Chondrocyte (in vitro differentiated cells): ENCODE results near the gene SCAF1. TPM values are rescaled to one million over a fixed set of nuclear protein-coding genes. Genes with fewer than 3 reads are reported as not detected.

ENCODE experiments used
- DNase-seq: peaks from one replicate; pipeline ENCODE4 v3.0.0; 2021; ENCODE audit warnings: mixed read lengths, low spot score
- H3K27ac Mint-ChIP-seq: one replicate; pipeline ENCODE4 v1.8.0; 2021; ENCODE audit warnings: mild to moderate bottlenecking, moderate library complexity, mixed read lengths; ENCODE audit not compliant: unreplicated experiment
- H3K27me3 Mint-ChIP-seq: 2 replicates; pipeline ENCODE4 v1.8.0; 2021; ENCODE audit warnings: low read depth, mixed read lengths
- H3K36me3 Mint-ChIP-seq: 2 replicates; pipeline ENCODE4 v1.8.0; 2021; ENCODE audit warnings: low read depth, mixed read lengths
- H3K4me1 Mint-ChIP-seq: 2 replicates; pipeline ENCODE4 v1.8.0; 2021; ENCODE audit warnings: low read depth, mild to moderate bottlenecking, mixed read lengths
- H3K4me3 Mint-ChIP-seq: one replicate; pipeline ENCODE4 v1.8.0; 2021; ENCODE audit warnings: mild to moderate bottlenecking, moderate library complexity, mixed read lengths; ENCODE audit not compliant: unreplicated experiment
- H3K9me3 Mint-ChIP-seq: 2 replicates; pipeline ENCODE4 v1.8.0; 2021; ENCODE audit warnings: low read depth, mixed read lengths
- microRNA-seq: library from miRNA; unstranded; fragments of <30 nt; microRNA quantifications from one replicate; pipeline ENCODE4 v1.2.0, GENCODE V29; 2020; ENCODE audit warnings: borderline number of aligned reads
- total RNA-seq: library from RNA; stranded (reverse); gene quantifications from 3 replicates; pipeline ENCODE4 v1.2.1, GENCODE V29; 2021
- TF ChIP-seq, protein P1 (sequence below): fragments of 200-600 bp; sonication (generic); IDR thresholded peaks from 2 replicates; pipeline ENCODE4 v1.5.0; 2021; ENCODE audit warnings: antibody characterized with exemption, mild to moderate bottlenecking, moderate library complexity

The SCAF1 gene
- total RNA-seq, 1 donor from 2014 or later = 76.3 TPM

DNA sequence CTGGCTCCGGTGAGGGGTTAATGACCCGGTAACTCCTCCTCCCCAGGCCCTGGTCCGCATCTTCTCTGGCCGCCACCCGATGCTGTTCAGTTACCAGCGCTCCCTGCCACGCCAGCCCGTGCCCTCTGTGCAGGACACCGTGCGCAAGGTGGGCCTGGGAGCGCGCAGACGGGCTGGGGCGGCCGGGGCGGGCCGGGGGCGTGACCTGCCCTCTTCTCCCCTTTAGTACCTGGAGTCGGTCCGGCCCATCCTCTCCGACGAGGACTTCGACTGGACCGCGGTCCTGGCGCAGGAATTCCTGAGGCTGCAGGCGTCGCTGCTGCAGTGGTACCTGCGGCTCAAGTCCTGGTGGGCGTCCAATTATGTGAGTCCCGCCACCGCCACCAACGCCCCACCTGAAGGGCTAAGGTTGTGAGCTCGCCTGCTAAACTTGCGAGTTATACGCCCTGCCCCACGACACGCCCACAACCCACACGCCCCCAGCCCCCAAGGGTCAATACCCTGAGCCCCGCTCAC is 59.3 kb downstream of the SCAF1 start:
- Mint-ChIP-seq H3K4me1 (no peaks in the 10 kb centered on the region), H3K27me3 (no peaks in the 10 kb centered on the region), H3K4me3 (no peak overlapping the region), H3K9me3 (no peaks in the 10 kb centered on the region), H3K36me3 (peaks cover 4% of the 10 kb centered on the region), H3K27ac (no peak overlapping the region)
- no peak for DNase-seq
- TF ChIP-seq, protein P1, sequence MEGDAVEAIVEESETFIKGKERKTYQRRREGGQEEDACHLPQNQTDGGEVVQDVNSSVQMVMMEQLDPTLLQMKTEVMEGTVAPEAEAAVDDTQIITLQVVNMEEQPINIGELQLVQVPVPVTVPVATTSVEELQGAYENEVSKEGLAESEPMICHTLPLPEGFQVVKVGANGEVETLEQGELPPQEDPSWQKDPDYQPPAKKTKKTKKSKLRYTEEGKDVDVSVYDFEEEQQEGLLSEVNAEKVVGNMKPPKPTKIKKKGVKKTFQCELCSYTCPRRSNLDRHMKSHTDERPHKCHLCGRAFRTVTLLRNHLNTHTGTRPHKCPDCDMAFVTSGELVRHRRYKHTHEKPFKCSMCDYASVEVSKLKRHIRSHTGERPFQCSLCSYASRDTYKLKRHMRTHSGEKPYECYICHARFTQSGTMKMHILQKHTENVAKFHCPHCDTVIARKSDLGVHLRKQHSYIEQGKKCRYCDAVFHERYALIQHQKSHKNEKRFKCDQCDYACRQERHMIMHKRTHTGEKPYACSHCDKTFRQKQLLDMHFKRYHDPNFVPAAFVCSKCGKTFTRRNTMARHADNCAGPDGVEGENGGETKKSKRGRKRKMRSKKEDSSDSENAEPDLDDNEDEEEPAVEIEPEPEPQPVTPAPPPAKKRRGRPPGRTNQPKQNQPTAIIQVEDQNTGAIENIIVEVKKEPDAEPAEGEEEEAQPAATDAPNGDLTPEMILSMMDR = no peak

DNA sequence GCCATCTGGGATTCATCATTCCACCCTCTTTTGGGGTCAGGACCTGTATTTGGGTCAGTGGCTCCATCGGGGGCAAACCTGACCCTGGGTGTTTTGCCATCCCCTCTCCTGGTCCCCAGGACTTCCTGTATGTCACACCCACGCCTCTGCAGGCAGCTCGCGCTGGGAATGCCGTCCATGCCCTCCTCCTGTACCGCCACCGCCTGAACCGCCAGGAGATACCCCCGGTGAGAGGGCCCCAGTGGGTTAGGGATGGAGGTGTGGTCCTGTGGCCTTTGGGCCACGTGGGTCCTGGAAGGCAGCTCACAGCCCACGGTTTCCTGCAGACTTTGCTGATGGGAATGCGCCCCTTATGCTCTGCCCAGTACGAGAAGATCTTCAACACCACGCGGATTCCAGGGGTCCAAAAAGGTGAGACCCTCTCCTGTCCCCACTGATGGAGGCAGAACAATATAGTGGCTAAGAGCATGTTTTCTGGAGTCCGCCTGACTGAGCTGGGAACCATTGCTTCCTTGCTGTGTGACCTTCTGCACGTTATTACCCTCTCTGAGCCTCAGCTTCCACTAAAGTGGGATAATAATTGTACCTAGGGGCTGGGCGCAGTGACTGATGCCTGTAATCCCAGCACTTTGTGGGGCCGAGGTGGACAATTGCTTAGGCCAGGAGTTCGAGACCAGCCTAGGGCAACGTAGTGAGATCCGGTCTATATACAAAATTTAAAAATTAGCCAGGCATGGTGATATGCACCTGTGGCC is 63.1 kb downstream of the SCAF1 start:
- Mint-ChIP-seq H3K4me1 (no peaks in the 10 kb centered on the region), H3K9me3 (no peaks in the 10 kb centered on the region), H3K36me3 (peaks cover 6% of the 10 kb centered on the region), H3K4me3 (no peak overlapping the region), H3K27ac (no peak overlapping the region), H3K27me3 (no peaks in the 10 kb centered on the region)
- no peak for DNase-seq
- TF ChIP-seq, protein P1 = no peak

DNA sequence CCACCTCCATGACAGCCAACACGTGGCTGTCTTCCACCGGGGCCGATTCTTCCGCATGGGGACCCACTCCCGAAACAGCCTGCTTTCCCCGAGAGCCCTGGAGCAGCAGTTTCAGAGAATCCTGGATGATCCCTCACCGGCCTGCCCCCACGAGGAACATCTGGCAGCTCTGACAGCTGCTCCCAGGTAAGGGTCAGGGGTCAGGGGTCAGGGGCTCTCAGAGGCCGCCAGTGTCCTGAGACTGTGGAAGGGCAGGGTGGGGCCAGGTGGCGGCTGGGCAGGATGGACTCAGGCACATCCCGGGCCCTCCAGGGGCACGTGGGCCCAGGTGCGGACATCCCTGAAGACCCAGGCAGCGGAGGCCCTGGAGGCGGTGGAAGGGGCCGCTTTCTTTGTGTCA is 63.9 kb downstream of the SCAF1 start:
- H3K36me3 Mint-ChIP-seq = peaks cover 6% of the 10 kb centered on the region
- no peak overlapping the region for H3K27ac Mint-ChIP-seq
- no peak overlapping the region for H3K4me3 Mint-ChIP-seq
- no peaks in the 10 kb centered on the region for H3K9me3 Mint-ChIP-seq
- TF ChIP-seq, protein P1 = no peak
- DNase-seq = no peak
- no peaks in the 10 kb centered on the region for H3K4me1 Mint-ChIP-seq
- H3K27me3 Mint-ChIP-seq = no peaks in the 10 kb centered on the region

Small RNA genes lying within 50 kb of the gene (microRNA-seq; reads per million reads assigned to microRNA genes)
- not detected for gene MIR5088

Other genes starting within 250 kb of the SCAF1 start
- gene PTH2, start 218.8 kb upstream of the SCAF1 start, total RNA-seq = not detected in 3 replicates
- gene GFY, start 216.8 kb upstream of the SCAF1 start, total RNA-seq = not detected in 3 replicates
- 0.17 to 0.47 TPM (median 0.33 TPM) in 3 replicates for gene SLC17A7, start 200.7 kb upstream of the SCAF1 start, total RNA-seq
- 52.1 to 60.2 TPM (median 54.6 TPM) in 3 replicates for gene PIH1D1, start 190.4 kb upstream of the SCAF1 start, total RNA-seq
- gene ALDH16A1, start 189.0 kb upstream of the SCAF1 start, total RNA-seq = 23.2 to 34.9 TPM (median 24.5 TPM) in 3 replicates
- 1.6 to 3.4 TPM (median 1.9 TPM) in 3 replicates for gene FLT3LG, start 168.0 kb upstream of the SCAF1 start, total RNA-seq
- 1,566 to 1,771 TPM (median 1,602 TPM) in 3 replicates for gene RPL13A, start 154.6 kb upstream of the SCAF1 start, total RNA-seq
- 1,193 to 1,478 TPM (median 1,199 TPM) in 3 replicates for gene RPS11, start 145.8 kb upstream of the SCAF1 start, total RNA-seq
- gene FCGRT, start 129.5 kb upstream of the SCAF1 start, total RNA-seq = 103 to 112 TPM (median 103 TPM) in 3 replicates
- gene RCN3, start 114.2 kb upstream of the SCAF1 start, total RNA-seq = 233 to 326 TPM (median 298 TPM) in 3 replicates
- gene NOSIP, start 61.7 kb upstream of the SCAF1 start, total RNA-seq = 41.0 to 47.0 TPM (median 46.5 TPM) in 3 replicates
- 0.17 to 0.56 TPM (median 0.39 TPM) in 3 replicates for gene PRRG2, start 60.9 kb upstream of the SCAF1 start, total RNA-seq
- 23.8 to 33.9 TPM (median 28.1 TPM) in 3 replicates for gene PRR12, start 51.0 kb upstream of the SCAF1 start, total RNA-seq
- gene RRAS, start 2.1 kb upstream of the SCAF1 start, total RNA-seq = 61.7 to 113 TPM (median 104 TPM) in 3 replicates
- 45.8 to 75.3 TPM (median 53.0 TPM) in 3 replicates for gene IRF3, start 23.6 kb downstream of the SCAF1 start, total RNA-seq
- gene BCL2L12, start 23.7 kb downstream of the SCAF1 start, total RNA-seq = 18.3 to 26.6 TPM (median 21.4 TPM) in 3 replicates
- gene PRMT1, start 35.1 kb downstream of the SCAF1 start, total RNA-seq = 97.7 to 105 TPM (median 98.0 TPM) in 3 replicates
- 0.49 to 1.4 TPM (median 0.52 TPM) in 3 replicates for gene ADM5, start 47.4 kb downstream of the SCAF1 start, total RNA-seq
- 26.3 to 30.7 TPM (median 27.3 TPM) in 3 replicates for gene CPT1C, start 48.9 kb downstream of the SCAF1 start, total RNA-seq
- gene TSKS, start 121.1 kb downstream of the SCAF1 start, total RNA-seq = not detected in 3 replicates
- gene AP2A1, start 124.8 kb downstream of the SCAF1 start, total RNA-seq = 144 to 149 TPM (median 146 TPM) in 3 replicates
- 10.2 to 19.8 TPM (median 10.8 TPM) in 3 replicates for gene FUZ, start 171.1 kb downstream of the SCAF1 start, total RNA-seq
- gene MED25, start 176.1 kb downstream of the SCAF1 start, total RNA-seq = 40.0 to 44.6 TPM (median 40.1 TPM) in 3 replicates
- 168 to 229 TPM (median 170 TPM) in 3 replicates for gene PTOV1, start 208.9 kb downstream of the SCAF1 start, total RNA-seq
- 51.4 to 97.0 TPM (median 52.4 TPM) in 3 replicates for gene PNKP, start 225.4 kb downstream of the SCAF1 start, total RNA-seq
- 52.0 to 70.5 TPM (median 55.8 TPM) in 3 replicates for gene AKT1S1, start 235.1 kb downstream of the SCAF1 start, total RNA-seq
- gene TBC1D17, start 235.5 kb downstream of the SCAF1 start, total RNA-seq = 36.3 to 45.3 TPM (median 44.8 TPM) in 3 replicates